Measurements from ENCODE around the gene SFRP2.

The SFRP2 gene

GRCh38 chr4:153788413-153789276 is at the start of gene SFRP2:
TSS of gene SFRP2 (minus strand) at chr4:153789083. CDS start at chr4:153788835, 248 bp downstream.
- no peak for DNase-seq

GRCh38 chr4:153838564-153838963 is 49.7 kb upstream of the SFRP2 start:
- DNase-seq: no peak

GRCh38 chr4:153834901-153835300 is 46.0 kb upstream of the SFRP2 start:
- no peak for DNase-seq

GRCh38 chr4:153832720-153833287 is 43.9 kb upstream of the SFRP2 start:
- DNase-seq: no peak

GRCh38 chr4:153832054-153832453 is 43.2 kb upstream of the SFRP2 start:
- no peak for DNase-seq

GRCh38 chr4:153831245-153831644 is 42.4 kb upstream of the SFRP2 start:
- no peak for DNase-seq

- DNase-seq: no peak
Observed at GRCh38 chr4:153825691-153826090, 36.8 kb upstream of the SFRP2 start.

GRCh38 chr4:153825126-153825525 is 36.2 kb upstream of the SFRP2 start:
- no peak for DNase-seq

- DNase-seq: no peak
Observed at GRCh38 chr4:153824501-153824900, 35.6 kb upstream of the SFRP2 start.

GRCh38 chr4:153823483-153823882 is 34.6 kb upstream of the SFRP2 start:
- DNase-seq: no peak

- no peak for DNase-seq
Observed at GRCh38 chr4:153822316-153822715, 33.4 kb upstream of the SFRP2 start.

- no peak for DNase-seq
Observed at GRCh38 chr4:153817466-153817865, 28.6 kb upstream of the SFRP2 start.

GRCh38 chr4:153816542-153816941 is 27.7 kb upstream of the SFRP2 start:
- no peak for DNase-seq

GRCh38 chr4:153814789-153815188 is 25.9 kb upstream of the SFRP2 start:
- DNase-seq: no peak

- no peak for DNase-seq
Observed at GRCh38 chr4:153809916-153810810, 21.3 kb upstream of the SFRP2 start.

- DNase-seq: no peak
Observed at GRCh38 chr4:153809307-153809706, 20.4 kb upstream of the SFRP2 start.

- no peak for DNase-seq
Observed at GRCh38 chr4:153808175-153808574, 19.3 kb upstream of the SFRP2 start.

- DNase-seq: no peak
Observed at GRCh38 chr4:153806073-153806472, 17.2 kb upstream of the SFRP2 start.

GRCh38 chr4:153804722-153805121 is 15.8 kb upstream of the SFRP2 start:
- no peak for DNase-seq

GRCh38 chr4:153799694-153800074 is 10.8 kb upstream of the SFRP2 start:
- no peak for DNase-seq

- DNase-seq: no peak
Observed at GRCh38 chr4:153798901-153799693, 10.2 kb upstream of the SFRP2 start.

- no peak for DNase-seq
Observed at GRCh38 chr4:153798420-153798819, 9.5 kb upstream of the SFRP2 start.

- DNase-seq: no peak
Observed at GRCh38 chr4:153794006-153794405, 5.1 kb upstream of the SFRP2 start.

Measured in SIG-M5 (cell line).